KMS-11 (cell line): ENCODE measurements around the gene NAA35.

Source experiments
- H2AFZ ChIP-seq: fragments of 200-600 bp; sonication (generic); 2 replicates; pipeline ENCODE4 v1.6.1; 2016; ENCODE audit warnings: antibody characterized with exemption, mixed run types, low read depth
- H3K27ac ChIP-seq: fragments of 200-600 bp; sonication (generic); 2 replicates; pipeline ENCODE4 v1.6.1; 2016; ENCODE audit warnings: mild to moderate bottlenecking, mixed run types
- H3K27me3 ChIP-seq: fragments of 200-600 bp; sonication (generic); 2 replicates; pipeline ENCODE4 v1.6.1; 2017; ENCODE audit warnings: mild to moderate bottlenecking, low read depth, mixed run types, moderate library complexity; ENCODE audit not compliant: insufficient read depth
- H3K36me3 ChIP-seq: fragments of 200-600 bp; sonication (generic); 2 replicates; pipeline ENCODE4 v1.6.1; 2017; ENCODE audit warnings: mild to moderate bottlenecking, mixed run types; ENCODE audit not compliant: insufficient read depth
- H3K4me1 ChIP-seq: fragments of 200-600 bp; sonication (generic); 2 replicates; pipeline ENCODE4 v1.6.1; 2016; ENCODE audit warnings: mild to moderate bottlenecking, low read depth, mixed run types; ENCODE audit not compliant: poor library complexity, severe bottlenecking
- H3K4me2 ChIP-seq: fragments of 200-600 bp; sonication (generic); 2 replicates; pipeline ENCODE4 v1.7.0; 2016; ENCODE audit warnings: mild to moderate bottlenecking, mixed run types
- H3K4me3 ChIP-seq: fragments of 200-600 bp; sonication (generic); IDR thresholded peaks from 2 replicates; pipeline ENCODE4 v1.6.1; 2017; ENCODE audit warnings: low read depth, low read length, mixed read lengths; ENCODE audit not compliant: insufficient read depth
- H3K79me2 ChIP-seq: fragments of 200-600 bp; sonication (generic); 2 replicates; pipeline ENCODE4 v1.6.1; 2016; ENCODE audit warnings: low read depth, mixed run types; ENCODE audit not compliant: insufficient read depth
- H3K9ac ChIP-seq: fragments of 200-600 bp; sonication (generic); 2 replicates; pipeline ENCODE4 v1.6.1; 2016; ENCODE audit warnings: mild to moderate bottlenecking, mixed run types
- H4K20me1 ChIP-seq: fragments of 200-600 bp; sonication (generic); 2 replicates; pipeline ENCODE4 v1.6.1; 2016; ENCODE audit warnings: mild to moderate bottlenecking, mixed run types; ENCODE audit not compliant: insufficient read depth
- TF ChIP-seq, protein P1 (sequence below): fragments of 200-600 bp; sonication (generic); conservative IDR thresholded peaks from 2 replicates; pipeline ENCODE4 v1.6.1; 2017; ENCODE audit warnings: low read depth, mild to moderate bottlenecking, antibody characterized with exemption, low read length, moderate library complexity, mixed read lengths

The NAA35 gene

DNA sequence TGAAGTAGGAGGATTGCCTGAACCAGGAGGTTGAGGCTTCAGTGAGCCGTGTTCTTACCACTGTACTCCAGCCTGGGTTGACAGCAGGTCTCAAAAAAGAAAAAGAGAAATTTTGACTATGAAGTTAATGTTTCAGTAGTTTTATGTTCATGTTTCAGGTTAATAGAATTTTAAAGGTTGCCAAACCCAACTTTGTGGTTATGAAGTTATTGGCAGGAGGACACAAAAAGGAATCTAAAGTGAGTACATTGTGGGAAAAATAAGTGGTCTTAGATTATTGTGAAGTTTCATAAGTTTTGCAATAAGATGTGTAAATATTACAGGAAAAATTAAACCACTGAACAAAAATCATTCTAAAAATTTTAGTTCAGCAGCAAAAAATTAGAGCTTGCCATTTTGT is 79.8 kb downstream of the NAA35 start:
- TF ChIP-seq, protein P1, sequence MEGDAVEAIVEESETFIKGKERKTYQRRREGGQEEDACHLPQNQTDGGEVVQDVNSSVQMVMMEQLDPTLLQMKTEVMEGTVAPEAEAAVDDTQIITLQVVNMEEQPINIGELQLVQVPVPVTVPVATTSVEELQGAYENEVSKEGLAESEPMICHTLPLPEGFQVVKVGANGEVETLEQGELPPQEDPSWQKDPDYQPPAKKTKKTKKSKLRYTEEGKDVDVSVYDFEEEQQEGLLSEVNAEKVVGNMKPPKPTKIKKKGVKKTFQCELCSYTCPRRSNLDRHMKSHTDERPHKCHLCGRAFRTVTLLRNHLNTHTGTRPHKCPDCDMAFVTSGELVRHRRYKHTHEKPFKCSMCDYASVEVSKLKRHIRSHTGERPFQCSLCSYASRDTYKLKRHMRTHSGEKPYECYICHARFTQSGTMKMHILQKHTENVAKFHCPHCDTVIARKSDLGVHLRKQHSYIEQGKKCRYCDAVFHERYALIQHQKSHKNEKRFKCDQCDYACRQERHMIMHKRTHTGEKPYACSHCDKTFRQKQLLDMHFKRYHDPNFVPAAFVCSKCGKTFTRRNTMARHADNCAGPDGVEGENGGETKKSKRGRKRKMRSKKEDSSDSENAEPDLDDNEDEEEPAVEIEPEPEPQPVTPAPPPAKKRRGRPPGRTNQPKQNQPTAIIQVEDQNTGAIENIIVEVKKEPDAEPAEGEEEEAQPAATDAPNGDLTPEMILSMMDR: no peak
- H3K4me1 ChIP-seq: peaks cover 25% of the 10 kb centered on the region
- H3K9ac ChIP-seq: no peak overlapping the region
- H3K79me2 ChIP-seq: no peaks in the 10 kb centered on the region
- H3K4me3 ChIP-seq: no peak overlapping the region
- H3K27me3 ChIP-seq: no peaks in the 10 kb centered on the region
- H4K20me1 ChIP-seq: no peaks in the 10 kb centered on the region
- no peak overlapping the region for H3K27ac ChIP-seq
- peaks cover 6% of the 10 kb centered on the region; the same call in 1 of the 2 replicates for H3K36me3 ChIP-seq
- no peak overlapping the region for H2AFZ ChIP-seq
- H3K4me2 ChIP-seq: no peak overlapping the region

DNA sequence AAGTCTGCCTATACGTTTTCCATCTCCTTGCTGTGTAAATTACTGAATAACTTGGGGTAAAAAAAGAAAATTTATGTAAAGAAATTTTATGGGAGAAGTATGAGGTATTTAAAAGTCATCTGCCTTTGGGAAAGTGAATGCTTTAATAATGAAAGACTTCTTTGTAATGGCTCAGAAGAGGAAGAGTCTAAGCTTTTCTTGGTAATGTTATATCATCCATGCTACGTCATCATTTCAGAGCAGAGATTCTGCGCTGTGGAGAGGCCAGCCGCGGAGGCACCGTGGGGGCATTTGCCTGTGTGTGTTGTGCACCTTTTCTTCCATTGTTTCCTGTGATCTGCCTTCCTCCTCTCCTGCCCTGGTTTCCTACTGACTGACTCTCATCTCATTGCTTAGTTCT is 80.2 kb downstream of the NAA35 start:
- TF ChIP-seq, protein P1: no peak
- peaks cover 6% of the 10 kb centered on the region; the same call in 1 of the 2 replicates for H3K36me3 ChIP-seq

DNA sequence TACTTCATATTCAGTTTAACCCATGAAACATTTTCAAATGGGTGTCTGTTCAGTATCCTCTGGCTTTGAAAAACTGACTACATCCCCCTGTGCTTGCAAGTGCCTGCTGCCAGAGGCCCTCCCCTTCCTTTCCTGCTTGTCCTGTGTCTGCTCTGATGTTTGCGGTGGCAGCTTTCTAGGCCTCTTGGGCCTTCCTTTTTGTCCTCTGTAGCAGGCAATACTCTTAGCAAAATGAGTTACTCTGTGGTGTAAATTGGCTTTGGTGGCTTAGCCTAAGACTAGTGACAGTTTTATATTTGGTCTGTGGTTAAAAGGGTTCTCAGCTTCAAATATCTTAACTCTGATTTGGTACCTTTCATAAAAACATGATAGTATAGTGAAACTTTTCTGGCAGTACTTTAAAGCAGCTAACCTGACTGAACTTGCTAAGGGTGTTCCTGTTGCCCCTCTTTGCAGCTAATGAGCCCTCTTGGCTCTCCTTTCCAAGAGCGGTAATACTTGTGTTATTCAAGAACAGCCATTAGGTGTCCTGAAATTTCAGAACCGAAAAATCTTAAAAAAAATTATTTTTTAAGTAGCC is 81.8 kb downstream of the NAA35 start:
- peaks cover 6% of the 10 kb centered on the region; the same call in 1 of the 2 replicates for H3K36me3 ChIP-seq

More for the DNA sequence above, 80.2 kb downstream of the NAA35 start:
- H3K79me2 ChIP-seq: no peaks in the 10 kb centered on the region
- H3K4me1 ChIP-seq: peaks cover 25% of the 10 kb centered on the region
- no peak overlapping the region for H3K27ac ChIP-seq
- no peaks in the 10 kb centered on the region for H4K20me1 ChIP-seq
- H3K4me2 ChIP-seq: no peak overlapping the region
- no peak overlapping the region for H3K4me3 ChIP-seq
- no peak overlapping the region for H2AFZ ChIP-seq
- H3K27me3 ChIP-seq: no peaks in the 10 kb centered on the region
- H3K9ac ChIP-seq: no peak overlapping the region

DNA sequence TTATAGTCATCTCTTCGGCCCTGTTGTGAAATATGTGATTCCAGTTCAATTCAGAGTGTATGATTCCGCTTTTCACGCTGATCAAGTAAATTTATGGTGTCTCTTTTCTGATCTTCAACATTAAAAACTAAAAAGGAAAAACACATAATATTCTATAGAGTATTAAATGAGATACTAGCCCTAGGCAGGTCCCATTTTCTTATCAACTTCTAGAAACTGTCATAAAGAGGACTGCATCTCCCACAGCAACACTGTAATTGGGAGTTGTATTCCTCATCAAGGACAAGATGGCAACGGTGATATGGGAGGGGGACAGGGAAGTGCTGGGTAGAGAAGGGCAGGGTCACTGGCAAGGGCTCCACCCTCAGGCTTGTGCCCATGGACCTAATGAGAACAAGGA is 86.8 kb downstream of the NAA35 start:
- Histone ChIP-seq H3K4me3 (no peak overlapping the region), H3K36me3 (no peaks in the 10 kb centered on the region), H3K27ac (no peak overlapping the region), H3K79me2 (no peaks in the 10 kb centered on the region), H2AFZ (no peak overlapping the region), H4K20me1 (no peaks in the 10 kb centered on the region), H3K27me3 (no peaks in the 10 kb centered on the region), H3K4me2 (no peak overlapping the region), H3K4me1 (peaks cover 6% of the 10 kb centered on the region), H3K9ac (no peak overlapping the region)
- TF ChIP-seq, protein P1: no peak

More for the DNA sequence above, 81.8 kb downstream of the NAA35 start:
- TF ChIP-seq, protein P1: no peak
- Histone ChIP-seq H3K27ac (peak overlapping the region; percentile 11; the same call in 1 of the 2 replicates), H2AFZ (no peak overlapping the region), H3K4me3 (no peak overlapping the region), H3K4me2 (peak overlapping the region; percentile 29; the same call in 1 of the 2 replicates), H3K9ac (no peak overlapping the region), H3K79me2 (no peaks in the 10 kb centered on the region), H3K27me3 (no peaks in the 10 kb centered on the region), H4K20me1 (no peaks in the 10 kb centered on the region), H3K4me1 (peaks cover 25% of the 10 kb centered on the region)
